D721Med (cell line): ENCODE results near the gene PGRMC2.
A peak's percentile ranks its signal among the peaks of the same experiment; 100 is the strongest.

Experiments
- DNase-seq: peaks from one replicate; pipeline ENCODE4 v3.0.0; 2011; ENCODE audit warnings: low spot score; ENCODE audit not compliant: insufficient read length
- FAIRE-seq: peaks from 2 replicates; lab custom pipeline; 2011; peaks lifted over from hg19 to GRCh38; lab: Jason Lieb, UNC
- TF ChIP-seq, protein P1 (sequence below): IDR thresholded peaks from 2 replicates; pipeline ENCODE4 v1.5.1; 2012; ENCODE audit warnings: mild to moderate bottlenecking, control low read depth; ENCODE audit not compliant: insufficient read depth; ENCODE audit errors: missing control alignments

Gene PGRMC2

DNA sequence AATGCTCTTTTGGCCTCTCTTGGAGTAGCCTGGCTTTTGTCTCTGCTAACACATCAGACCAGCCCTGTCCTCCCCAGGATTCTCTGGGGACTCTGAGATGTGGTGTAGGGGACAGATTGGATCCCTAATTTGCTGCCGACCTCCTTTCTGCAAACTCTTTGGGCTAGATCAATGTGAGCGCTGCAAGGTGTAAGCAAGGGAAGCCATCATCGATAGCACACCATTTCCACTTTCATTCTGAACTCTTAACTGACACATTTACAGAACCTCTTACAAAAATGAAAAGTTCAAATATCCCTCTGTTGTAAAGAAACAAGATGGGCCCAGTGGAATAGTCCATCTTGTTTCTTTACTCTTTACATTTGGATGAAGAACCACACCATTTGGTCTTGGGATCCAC, 46.6 kb downstream of the PGRMC2 start:
- FAIRE-seq = no peak
- TF ChIP-seq, protein P1, sequence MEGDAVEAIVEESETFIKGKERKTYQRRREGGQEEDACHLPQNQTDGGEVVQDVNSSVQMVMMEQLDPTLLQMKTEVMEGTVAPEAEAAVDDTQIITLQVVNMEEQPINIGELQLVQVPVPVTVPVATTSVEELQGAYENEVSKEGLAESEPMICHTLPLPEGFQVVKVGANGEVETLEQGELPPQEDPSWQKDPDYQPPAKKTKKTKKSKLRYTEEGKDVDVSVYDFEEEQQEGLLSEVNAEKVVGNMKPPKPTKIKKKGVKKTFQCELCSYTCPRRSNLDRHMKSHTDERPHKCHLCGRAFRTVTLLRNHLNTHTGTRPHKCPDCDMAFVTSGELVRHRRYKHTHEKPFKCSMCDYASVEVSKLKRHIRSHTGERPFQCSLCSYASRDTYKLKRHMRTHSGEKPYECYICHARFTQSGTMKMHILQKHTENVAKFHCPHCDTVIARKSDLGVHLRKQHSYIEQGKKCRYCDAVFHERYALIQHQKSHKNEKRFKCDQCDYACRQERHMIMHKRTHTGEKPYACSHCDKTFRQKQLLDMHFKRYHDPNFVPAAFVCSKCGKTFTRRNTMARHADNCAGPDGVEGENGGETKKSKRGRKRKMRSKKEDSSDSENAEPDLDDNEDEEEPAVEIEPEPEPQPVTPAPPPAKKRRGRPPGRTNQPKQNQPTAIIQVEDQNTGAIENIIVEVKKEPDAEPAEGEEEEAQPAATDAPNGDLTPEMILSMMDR = no peak

DNA sequence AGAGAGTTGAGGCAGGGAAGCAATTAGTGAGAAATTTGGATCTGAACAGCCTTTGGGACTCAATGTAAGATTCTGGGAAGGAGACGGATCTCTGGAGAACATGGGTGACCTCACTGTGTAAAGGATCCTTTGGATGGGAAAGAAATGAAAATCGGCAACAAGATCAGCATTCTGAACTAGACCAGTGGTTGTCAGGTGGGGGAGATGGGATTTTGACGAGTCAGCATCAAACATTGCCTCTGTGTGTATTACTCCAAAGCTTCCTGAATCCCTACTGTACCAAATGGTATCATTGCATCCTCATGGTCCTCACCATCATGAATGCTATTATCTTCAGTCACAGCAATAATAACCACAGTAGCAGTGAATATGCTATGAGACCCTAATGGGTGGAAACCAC, 52.8 kb downstream of the PGRMC2 start:
- FAIRE-seq (no peak), DNase-seq (no peak)
- TF ChIP-seq, protein P1 = no peak

More for the DNA sequence above, 46.6 kb downstream of the PGRMC2 start:
- no peak for DNase-seq

DNA sequence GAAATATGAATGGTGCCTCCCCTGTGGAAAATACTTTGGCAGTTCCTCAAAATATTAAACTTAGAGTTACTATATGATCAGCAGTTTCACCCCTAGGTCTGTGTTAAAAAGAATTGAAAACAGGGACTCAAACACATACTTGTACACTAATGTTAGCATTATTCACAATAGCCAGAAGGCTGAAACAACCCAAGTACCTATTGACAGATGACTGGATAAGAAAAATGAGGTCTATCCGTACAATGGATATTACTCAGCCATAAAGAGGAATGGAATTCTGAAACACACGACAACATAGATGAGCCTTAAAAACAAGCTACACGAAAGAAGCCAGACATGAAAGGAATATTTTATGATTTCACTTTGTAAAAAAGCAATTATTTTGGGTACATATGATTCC, 54.9 kb downstream of the PGRMC2 start:
- peak; percentile 16 for FAIRE-seq
- TF ChIP-seq, protein P1 = no peak
- no peak for DNase-seq

DNA sequence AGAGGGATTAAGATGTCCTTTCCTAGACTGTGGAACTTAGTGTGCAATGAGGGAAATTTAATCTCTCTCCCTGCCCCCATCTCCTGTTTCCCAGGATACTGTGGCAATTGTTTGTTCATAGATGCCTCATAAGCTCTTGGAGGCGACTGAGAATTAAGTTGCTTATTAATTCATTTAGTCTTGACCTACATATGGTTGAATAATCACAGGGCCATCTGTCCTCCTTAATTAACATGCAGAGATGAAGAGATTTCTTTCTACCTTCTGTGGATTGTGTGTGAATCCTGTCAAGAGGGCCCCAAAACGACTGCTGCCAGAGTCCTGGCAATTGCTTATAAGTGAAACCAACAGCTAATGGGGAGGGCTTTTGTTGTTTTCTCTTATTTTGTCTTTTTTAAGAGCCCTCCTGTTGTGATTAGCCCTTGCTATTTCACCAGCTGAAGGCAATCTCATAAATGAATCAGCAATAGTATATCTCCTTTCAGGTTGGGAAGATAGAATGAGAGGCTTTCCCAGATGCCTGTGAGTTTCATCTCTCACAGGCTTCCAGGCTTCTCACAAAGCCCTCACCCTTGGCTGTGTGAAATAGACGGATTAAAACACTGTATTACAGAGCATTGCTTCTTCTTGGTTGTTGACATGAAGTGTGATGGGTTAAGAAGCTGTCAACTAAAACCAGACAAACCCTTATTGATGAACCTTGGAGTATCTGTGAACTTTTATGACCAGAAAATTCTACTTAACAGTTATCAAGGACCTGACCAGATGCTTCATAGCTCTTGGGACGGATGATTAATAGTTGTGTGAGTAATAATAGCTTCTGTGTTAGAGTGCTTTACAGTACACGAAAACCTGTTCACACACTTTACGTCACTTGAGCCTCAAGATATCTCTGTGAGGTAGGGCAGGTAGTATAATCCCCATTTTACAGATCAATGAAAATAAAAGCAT, 58.5 kb downstream of the PGRMC2 start:
- DNase-seq (no peak), FAIRE-seq (peak; percentile 99)
- TF ChIP-seq, protein P1 = no peak

DNA sequence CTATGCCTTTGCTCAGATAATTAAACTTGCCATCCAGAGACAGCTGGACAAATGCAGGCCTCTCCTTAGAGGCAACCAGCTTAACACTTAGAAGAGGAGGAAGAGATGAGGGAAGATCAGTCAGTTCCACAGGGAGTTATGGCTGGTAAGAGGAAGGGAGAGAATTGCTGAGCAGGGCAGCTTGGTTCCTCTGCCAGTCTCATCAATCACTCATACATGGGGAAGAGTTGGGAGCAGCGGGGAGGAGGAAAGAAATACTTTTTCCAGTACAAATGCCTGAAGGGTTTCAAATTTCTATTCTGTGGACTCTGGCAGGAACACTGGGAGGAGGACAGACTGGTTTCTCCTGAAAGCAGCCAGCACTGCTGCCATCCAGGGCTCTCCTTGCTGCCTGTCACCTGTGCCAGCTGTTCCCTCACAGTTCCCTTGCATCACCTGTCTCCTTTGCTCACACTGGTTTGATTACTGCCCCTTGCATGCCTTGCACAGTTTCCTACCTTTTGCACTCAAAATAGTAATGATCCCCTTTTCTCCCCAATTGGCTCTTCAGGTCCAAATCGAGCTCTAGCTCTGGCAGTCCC, 59.5 kb downstream of the PGRMC2 start:
- no peak for DNase-seq
- FAIRE-seq = peak; percentile 75
- TF ChIP-seq, protein P1 = no peak

DNA sequence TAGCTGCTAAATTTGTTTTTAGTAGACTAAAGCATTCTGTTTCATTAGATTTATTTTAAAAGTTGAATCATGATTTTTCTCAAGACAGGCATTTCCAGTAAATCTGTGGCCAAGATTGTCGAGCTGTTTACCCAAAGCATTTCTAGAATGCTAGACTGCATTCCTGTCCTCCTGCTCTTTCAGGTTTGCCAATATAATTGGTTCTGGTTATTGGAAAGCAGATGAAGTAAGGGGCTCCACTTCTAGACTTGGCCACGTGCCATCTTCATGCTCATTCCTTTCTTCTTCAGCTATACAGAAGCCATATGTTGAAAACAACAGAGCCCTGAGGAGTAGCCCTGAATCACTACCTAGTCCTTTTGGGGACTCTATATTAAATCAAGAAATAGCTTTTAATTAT, 62.5 kb downstream of the PGRMC2 start:
- TF ChIP-seq, protein P1 = no peak
- DNase-seq (no peak), FAIRE-seq (no peak)

DNA sequence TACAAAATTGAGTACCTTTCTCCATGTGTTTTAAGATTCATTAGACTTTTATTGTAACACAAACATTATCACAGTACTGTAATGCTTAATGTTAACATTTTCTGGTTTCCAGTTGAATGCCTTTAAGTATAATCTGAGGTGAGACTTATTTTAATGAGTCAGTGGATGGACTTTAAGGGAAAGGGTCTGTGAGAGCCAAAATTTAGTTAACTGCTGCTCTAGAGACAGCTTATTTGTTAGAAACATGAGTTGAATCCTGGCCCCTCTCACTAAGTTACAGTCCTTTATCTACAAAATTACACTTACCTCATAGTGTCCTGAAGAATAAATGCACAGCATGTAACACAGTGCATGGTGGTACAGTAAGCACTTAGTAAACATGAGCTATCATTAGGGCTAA, 66.0 kb downstream of the PGRMC2 start:
- no peak for DNase-seq
- TF ChIP-seq, protein P1 = no peak
- FAIRE-seq = no peak
